HepG2 (cell line): ENCODE results near the gene MIEF1. TPM values are rescaled to one million over a fixed set of nuclear protein-coding genes. Genes with fewer than 3 reads are reported as not detected.

Experiments
- FOXC1 ChIP-seq: sonication (generic); formaldehyde crosslinking; IDR thresholded peaks from 2 replicates; pipeline ENCODE4 v1.8.0; 2022; ENCODE audit warnings: mild to moderate bottlenecking, missing genetic modification reagents, borderline replicate concordance
- HDAC1 ChIP-seq: sonication (generic); formaldehyde crosslinking; IDR thresholded peaks from 2 replicates; pipeline ENCODE4 v1.5.1; 2020; ENCODE audit warnings: mild to moderate bottlenecking, missing genetic modification reagents
- NBN ChIP-seq: fragments of 450-650 bp; conservative IDR thresholded peaks from 2 replicates; pipeline ENCODE4 v1.6.1; 2017
- NKX3-1 ChIP-seq: sonication (generic); formaldehyde crosslinking; IDR thresholded peaks from 2 replicates; pipeline ENCODE4 v1.5.0; 2020; ENCODE audit warnings: missing genetic modification reagents
- PHF8 ChIP-seq: sonication (generic); formaldehyde crosslinking; IDR thresholded peaks from 2 replicates; pipeline ENCODE4 v1.5.0; 2020; ENCODE audit warnings: missing genetic modification reagents
- POGZ ChIP-seq: sonication (generic); formaldehyde crosslinking; IDR thresholded peaks from 2 replicates; pipeline ENCODE4 v1.4.0; 2020; ENCODE audit warnings: mild to moderate bottlenecking, missing genetic modification reagents
- SAP130 ChIP-seq: IDR thresholded peaks from 2 replicates; pipeline ENCODE4 v1.6.1; 2016; ENCODE audit warnings: low read depth
- SRSF9 ChIP-seq: fragments of 200-400 bp; formaldehyde crosslinking; IDR thresholded peaks from 2 replicates; pipeline ENCODE4 v1.6.1; 2018; ENCODE audit warnings: borderline replicate concordance, mild to moderate bottlenecking, low read depth, low read length; ENCODE audit not compliant: insufficient read depth, poor library complexity, severe bottlenecking
- TP53 ChIP-seq: sonication (generic); formaldehyde crosslinking; conservative IDR thresholded peaks from 2 replicates; pipeline ENCODE4 v1.4.0; 2020; ENCODE audit warnings: missing genetic modification reagents
- ZMYM3 ChIP-seq: sonication (generic); formaldehyde crosslinking; IDR thresholded peaks from 2 replicates; pipeline ENCODE4 v1.5.1; 2020; ENCODE audit warnings: mild to moderate bottlenecking, missing genetic modification reagents
- ZNF143 ChIP-seq: sonication (generic); formaldehyde crosslinking; IDR thresholded peaks from 2 replicates; pipeline ENCODE4 v1.4.0; 2020; ENCODE audit warnings: missing genetic modification reagents
- ZNF24 ChIP-seq: fragments of 450-650 bp; IDR thresholded peaks from 2 replicates; pipeline ENCODE4 v1.6.1; 2017; ENCODE audit warnings: antibody characterized with exemption, mild to moderate bottlenecking
- ZNF430 ChIP-seq: sonication (generic); formaldehyde crosslinking; IDR thresholded peaks from 2 replicates; pipeline ENCODE4 v1.9.0; 2021; ENCODE audit warnings: mild to moderate bottlenecking, missing genetic modification reagents
- ZNF562 ChIP-seq: sonication (generic); formaldehyde crosslinking; IDR thresholded peaks from 2 replicates; pipeline ENCODE4 v1.8.0; 2022; ENCODE audit warnings: missing genetic modification reagents, borderline replicate concordance
- ZNF564 ChIP-seq: sonication (generic); formaldehyde crosslinking; IDR thresholded peaks from 2 replicates; pipeline ENCODE4 v1.8.1; 2023; ENCODE audit warnings: mild to moderate bottlenecking, missing genetic modification reagents
- ZNF572 ChIP-seq: sonication (generic); formaldehyde crosslinking; IDR thresholded peaks from 2 replicates; pipeline ENCODE4 v1.5.1; 2020; ENCODE audit warnings: mild to moderate bottlenecking, missing genetic modification reagents
- ZNF589 ChIP-seq: sonication (generic); formaldehyde crosslinking; conservative IDR thresholded peaks from 2 replicates; pipeline ENCODE4 v1.8.0; 2022; ENCODE audit warnings: mild to moderate bottlenecking, moderate library complexity, missing genetic modification reagents
- polyA plus RNA-seq, 8 experiments: library from polyadenylated mRNA; depleted of rRNA in 3 of 8; stranded (reverse) in 7 of 8; unstranded in 1 of 8; fragments of >200 nt; fragmentation: Illumina TruSeq in 4 of 8; extraction: Trizol in 4 of 8; gene quantifications; 2 replicates each; pipeline versions ENCODE4 v1.2.1 to v1.2.3, GENCODE V29; 2011 to 2016; ENCODE audit warnings: low read depth in 4 of 8, missing spikeins in 1 of 8, mixed read lengths in 1 of 8; ENCODE audit not compliant: insufficient read depth in 1 of 8
- total RNA-seq, 5 experiments: library from RNA; depleted of rRNA; stranded (reverse); fragments of >200 nt; fragmentation: Illumina TruSeq; extraction: Trizol; gene quantifications; 2 replicates each; pipeline ENCODE4 v1.2.3, GENCODE V29; 2016; ENCODE audit warnings: low read depth in 1 of 5
- TF ChIP-seq, protein P1 (sequence below): sonication (generic); formaldehyde crosslinking; IDR thresholded peaks from 2 replicates; pipeline ENCODE4 v1.5.0; 2020; ENCODE audit warnings: mild to moderate bottlenecking, missing genetic modification reagents
- TF ChIP-seq, protein P2 (sequence below): sonication (generic); formaldehyde crosslinking; IDR thresholded peaks from 2 replicates; pipeline ENCODE4 v1.4.0; 2020; ENCODE audit warnings: missing genetic modification reagents
- TF ChIP-seq, protein P3 (sequence below): IDR thresholded peaks from 2 replicates; pipeline ENCODE4 v1.6.1; 2016; ENCODE audit warnings: control low read depth
- TF ChIP-seq, protein P4 (sequence below): sonication (generic); formaldehyde crosslinking; IDR thresholded peaks from 2 replicates; pipeline ENCODE4 v1.5.0; 2020; ENCODE audit warnings: missing genetic modification reagents, mild to moderate bottlenecking, borderline replicate concordance
- TF ChIP-seq, protein P5 (sequence below): sonication (generic); formaldehyde crosslinking; conservative IDR thresholded peaks from 2 replicates; pipeline ENCODE4 v1.4.0; 2020; ENCODE audit warnings: missing genetic modification reagents
- TF ChIP-seq, protein P6 (sequence below): IDR thresholded peaks from 2 replicates; pipeline ENCODE4 v1.6.1; 2016; ENCODE audit warnings: low read depth
- TF ChIP-seq, protein P7 (sequence below): sonication (generic); formaldehyde crosslinking; IDR thresholded peaks from 2 replicates; pipeline ENCODE4 v1.8.0; 2022; ENCODE audit warnings: low read depth, missing genetic modification reagents

The MIEF1 gene
- total and polyA plus RNA-seq, 2 of the 13 experiments (the other 11 are each of a cell fraction or from before 2014, with no cell fraction given), result 21.7 to 34.8 TPM

DNA sequence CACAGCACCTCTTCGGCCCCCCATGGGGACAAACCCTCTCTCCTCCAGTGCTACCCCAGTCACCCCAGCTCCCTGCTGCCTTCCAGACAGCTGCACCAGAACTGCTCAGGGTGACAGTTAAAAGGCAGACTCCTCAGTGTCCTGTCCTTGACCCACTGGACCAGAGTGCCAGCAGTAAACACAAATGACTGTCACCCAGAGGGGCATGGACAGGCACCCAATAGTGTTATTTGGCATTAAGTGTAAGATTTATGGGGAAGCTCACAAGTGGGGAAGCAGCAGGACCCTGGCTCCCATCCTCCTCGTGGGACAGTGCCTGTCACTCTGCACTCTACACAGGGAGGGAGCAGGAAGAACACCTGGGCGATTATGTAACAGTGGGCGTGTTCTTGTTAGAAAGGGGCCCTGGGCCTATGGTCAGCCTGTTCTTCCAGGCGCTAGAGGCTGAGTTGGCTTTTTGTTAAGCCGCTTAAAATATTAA lies 25.4 kb downstream of the MIEF1 start (continued):
- TF ChIP-seq, protein P1, sequence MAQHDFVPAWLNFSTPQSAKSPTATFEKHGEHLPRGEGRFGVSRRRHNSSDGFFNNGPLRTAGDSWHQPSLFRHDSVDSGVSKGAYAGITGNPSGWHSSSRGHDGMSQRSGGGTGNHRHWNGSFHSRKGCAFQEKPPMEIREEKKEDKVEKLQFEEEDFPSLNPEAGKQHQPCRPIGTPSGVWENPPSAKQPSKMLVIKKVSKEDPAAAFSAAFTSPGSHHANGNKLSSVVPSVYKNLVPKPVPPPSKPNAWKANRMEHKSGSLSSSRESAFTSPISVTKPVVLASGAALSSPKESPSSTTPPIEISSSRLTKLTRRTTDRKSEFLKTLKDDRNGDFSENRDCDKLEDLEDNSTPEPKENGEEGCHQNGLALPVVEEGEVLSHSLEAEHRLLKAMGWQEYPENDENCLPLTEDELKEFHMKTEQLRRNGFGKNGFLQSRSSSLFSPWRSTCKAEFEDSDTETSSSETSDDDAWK (CRISPR knock-in tag), result no peak
- TF ChIP-seq TP53 (no peak), ZNF572 (CRISPR knock-in tag) (0 out of 2 replicates have a peak, but pooled peaks have one; percentile 59), HDAC1 (CRISPR knock-in tag) (no peak; the same call in 1 of the 2 replicates), PHF8 (CRISPR knock-in tag) (no peak), ZNF562 (no peak), FOXC1 (CRISPR knock-in tag) (no peak), ZNF589 (no peak), ZMYM3 (CRISPR knock-in tag) (no peak), ZNF24 (no peak), SAP130 (peak; percentile 85), NBN (no peak), POGZ (CRISPR knock-in tag) (no peak), ZNF430 (no peak), ZNF143 (no peak), SRSF9 (no peak), ZNF564 (CRISPR knock-in tag) (no peak), NKX3-1 (CRISPR knock-in tag) (no peak)
- TF ChIP-seq, protein P2, sequence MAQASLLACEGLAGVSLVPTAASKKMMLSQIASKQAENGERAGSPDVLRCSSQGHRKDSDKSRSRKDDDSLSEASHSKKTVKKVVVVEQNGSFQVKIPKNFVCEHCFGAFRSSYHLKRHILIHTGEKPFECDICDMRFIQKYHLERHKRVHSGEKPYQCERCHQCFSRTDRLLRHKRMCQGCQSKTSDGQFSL (CRISPR knock-in tag), result no peak
- TF ChIP-seq, protein P3, sequence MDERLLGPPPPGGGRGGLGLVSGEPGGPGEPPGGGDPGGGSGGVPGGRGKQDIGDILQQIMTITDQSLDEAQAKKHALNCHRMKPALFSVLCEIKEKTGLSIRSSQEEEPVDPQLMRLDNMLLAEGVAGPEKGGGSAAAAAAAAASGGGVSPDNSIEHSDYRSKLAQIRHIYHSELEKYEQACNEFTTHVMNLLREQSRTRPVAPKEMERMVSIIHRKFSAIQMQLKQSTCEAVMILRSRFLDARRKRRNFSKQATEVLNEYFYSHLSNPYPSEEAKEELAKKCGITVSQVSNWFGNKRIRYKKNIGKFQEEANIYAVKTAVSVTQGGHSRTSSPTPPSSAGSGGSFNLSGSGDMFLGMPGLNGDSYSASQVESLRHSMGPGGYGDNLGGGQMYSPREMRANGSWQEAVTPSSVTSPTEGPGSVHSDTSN, result no peak
- TF ChIP-seq, protein P4, sequence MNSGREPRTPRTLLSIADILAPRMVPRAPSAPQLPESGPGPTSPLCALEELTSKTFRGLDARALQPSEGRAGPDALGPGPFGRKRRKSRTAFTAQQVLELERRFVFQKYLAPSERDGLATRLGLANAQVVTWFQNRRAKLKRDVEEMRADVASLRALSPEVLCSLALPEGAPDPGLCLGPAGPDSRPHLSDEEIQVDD (CRISPR knock-in tag), result no peak
- TF ChIP-seq, protein P5, sequence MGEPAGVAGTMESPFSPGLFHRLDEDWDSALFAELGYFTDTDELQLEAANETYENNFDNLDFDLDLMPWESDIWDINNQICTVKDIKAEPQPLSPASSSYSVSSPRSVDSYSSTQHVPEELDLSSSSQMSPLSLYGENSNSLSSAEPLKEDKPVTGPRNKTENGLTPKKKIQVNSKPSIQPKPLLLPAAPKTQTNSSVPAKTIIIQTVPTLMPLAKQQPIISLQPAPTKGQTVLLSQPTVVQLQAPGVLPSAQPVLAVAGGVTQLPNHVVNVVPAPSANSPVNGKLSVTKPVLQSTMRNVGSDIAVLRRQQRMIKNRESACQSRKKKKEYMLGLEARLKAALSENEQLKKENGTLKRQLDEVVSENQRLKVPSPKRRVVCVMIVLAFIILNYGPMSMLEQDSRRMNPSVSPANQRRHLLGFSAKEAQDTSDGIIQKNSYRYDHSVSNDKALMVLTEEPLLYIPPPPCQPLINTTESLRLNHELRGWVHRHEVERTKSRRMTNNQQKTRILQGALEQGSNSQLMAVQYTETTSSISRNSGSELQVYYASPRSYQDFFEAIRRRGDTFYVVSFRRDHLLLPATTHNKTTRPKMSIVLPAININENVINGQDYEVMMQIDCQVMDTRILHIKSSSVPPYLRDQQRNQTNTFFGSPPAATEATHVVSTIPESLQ (CRISPR knock-in tag), result no peak
- TF ChIP-seq, protein P6, sequence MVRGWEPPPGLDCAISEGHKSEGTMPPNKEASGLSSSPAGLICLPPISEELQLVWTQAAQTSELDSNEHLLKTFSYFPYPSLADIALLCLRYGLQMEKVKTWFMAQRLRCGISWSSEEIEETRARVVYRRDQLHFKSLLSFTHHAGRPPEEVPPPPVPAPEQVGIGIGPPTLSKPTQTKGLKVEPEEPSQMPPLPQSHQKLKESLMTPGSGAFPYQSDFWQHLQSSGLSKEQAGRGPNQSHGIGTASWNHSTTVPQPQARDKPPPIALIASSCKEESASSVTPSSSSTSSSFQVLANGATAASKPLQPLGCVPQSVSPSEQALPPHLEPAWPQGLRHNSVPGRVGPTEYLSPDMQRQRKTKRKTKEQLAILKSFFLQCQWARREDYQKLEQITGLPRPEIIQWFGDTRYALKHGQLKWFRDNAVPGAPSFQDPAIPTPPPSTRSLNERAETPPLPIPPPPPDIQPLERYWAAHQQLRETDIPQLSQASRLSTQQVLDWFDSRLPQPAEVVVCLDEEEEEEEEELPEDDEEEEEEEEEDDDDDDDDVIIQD (CRISPR knock-in tag), result no peak
- TF ChIP-seq, protein P7, sequence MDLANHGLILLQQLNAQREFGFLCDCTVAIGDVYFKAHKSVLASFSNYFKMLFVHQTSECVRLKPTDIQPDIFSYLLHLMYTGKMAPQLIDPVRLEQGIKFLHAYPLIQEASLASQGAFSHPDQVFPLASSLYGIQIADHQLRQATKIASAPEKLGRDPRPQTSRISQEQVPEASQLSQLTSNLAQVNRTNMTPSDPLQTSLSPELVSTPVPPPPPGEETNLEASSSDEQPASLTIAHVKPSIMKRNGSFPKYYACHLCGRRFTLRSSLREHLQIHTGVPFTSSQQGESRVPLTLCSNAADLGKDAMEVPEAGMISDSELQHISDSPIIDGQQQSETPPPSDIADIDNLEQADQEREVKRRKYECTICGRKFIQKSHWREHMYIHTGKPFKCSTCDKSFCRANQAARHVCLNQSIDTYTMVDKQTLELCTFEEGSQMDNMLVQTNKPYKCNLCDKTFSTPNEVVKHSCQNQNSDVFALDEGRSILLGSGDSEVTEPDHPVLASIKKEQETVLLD (CRISPR knock-in tag), result no peak
